ENCODE results near the gene ATP1A2.

ATP1A2 gene

GRCh38 chr1:160085686-160086455 is 29.7 kb upstream of the ATP1A2 start:
- peak; percentile 65 to 73 for DNase-seq

GRCh38 chr1:160086456-160086892 is 29.1 kb upstream of the ATP1A2 start:
- no peak for DNase-seq

GRCh38 chr1:160087118-160087662 is 28.4 kb upstream of the ATP1A2 start:
- no peak for DNase-seq

GRCh38 chr1:160089883-160090282 is 25.7 kb upstream of the ATP1A2 start:
- DNase-seq: no peak

- no peak for DNase-seq
Measured at GRCh38 chr1:160090760-160091159, 24.8 kb upstream of the ATP1A2 start.

- no peak for DNase-seq
Measured at GRCh38 chr1:160091666-160092223, 23.8 kb upstream of the ATP1A2 start.

- DNase-seq: no peak
Measured at GRCh38 chr1:160092366-160093068, 23.0 kb upstream of the ATP1A2 start.

- no peak for DNase-seq
Measured at GRCh38 chr1:160093069-160093395, 22.5 kb upstream of the ATP1A2 start.

GRCh38 chr1:160093624-160094290 is 21.8 kb upstream of the ATP1A2 start:
- DNase-seq: no peak

GRCh38 chr1:160094291-160094625 is 21.3 kb upstream of the ATP1A2 start:
- DNase-seq: no peak

GRCh38 chr1:160094806-160095205 is 20.8 kb upstream of the ATP1A2 start:
- DNase-seq: no peak

- no peak for DNase-seq
Measured at GRCh38 chr1:160095382-160096105, 20.0 kb upstream of the ATP1A2 start.

GRCh38 chr1:160096274-160097116 is 19.1 kb upstream of the ATP1A2 start:
- DNase-seq: no peak

GRCh38 chr1:160097151-160097910 is 18.2 kb upstream of the ATP1A2 start:
- DNase-seq: peak; percentile 23 to 28

- DNase-seq: peak; percentile 87 to 94
Measured at GRCh38 chr1:160097911-160098851, 17.4 kb upstream of the ATP1A2 start, which contains the start of gene IGSF8. Gene IGSF8, minus strand, starts transcription at chr1:160098619. Its CDS starts 147 bp downstream, at chr1:160098472.

- DNase-seq: peak; percentile 96 to 99
Measured at GRCh38 chr1:160098852-160099561, 16.6 kb upstream of the ATP1A2 start.

GRCh38 chr1:160099716-160100375 is 15.7 kb upstream of the ATP1A2 start:
- DNase-seq: no peak

- DNase-seq: peak; percentile 70 to 75
Measured at GRCh38 chr1:160101037-160101716, 14.4 kb upstream of the ATP1A2 start.
